ENCODE data around the gene ZMIZ2.
"Not testable (repeated sequence)": the region's sequence is repeated elsewhere in the genome, so short reads cannot be mapped to it uniquely, and the experiment has no call there.

Gene ZMIZ2

DNA sequence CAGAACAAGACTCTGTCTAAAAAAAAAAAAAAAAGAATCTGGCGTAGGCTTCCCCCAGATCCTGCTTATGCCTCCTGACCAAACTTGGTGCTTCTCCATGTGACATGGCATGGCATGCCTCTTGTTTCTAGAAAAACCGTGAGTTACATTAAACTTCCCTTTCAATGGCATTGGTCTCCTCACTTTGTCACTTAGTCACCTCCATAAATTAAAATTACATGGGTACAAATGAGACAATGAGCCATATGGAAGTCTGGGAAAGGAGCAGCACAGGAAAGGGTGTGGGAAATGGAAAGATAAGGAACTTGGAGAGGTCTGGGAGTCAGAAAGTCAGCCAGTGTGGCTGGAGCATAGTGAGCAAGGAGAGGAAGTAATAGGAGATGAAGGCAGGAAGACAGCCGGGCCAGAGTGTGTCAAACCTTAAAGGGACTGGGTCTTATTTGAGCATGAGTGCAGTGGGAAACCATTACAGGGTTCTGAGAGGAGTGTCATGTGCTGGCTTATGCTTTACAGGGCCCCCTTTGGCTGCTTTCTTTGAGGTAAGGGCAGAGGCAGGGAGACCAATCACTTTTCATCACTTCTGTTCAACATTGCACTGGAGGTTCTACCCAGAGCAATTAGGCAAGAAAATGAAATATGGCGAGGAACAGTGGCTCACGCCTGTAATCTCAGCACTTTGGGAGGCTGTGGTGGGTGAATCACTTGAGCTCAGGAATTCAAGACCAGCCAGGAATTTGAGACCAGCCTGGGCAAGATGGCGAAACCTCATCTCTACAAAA is 21.3 kb upstream of the ZMIZ2 start:
- no peak for FAIRE-seq

GRCh38 chr7:44727937-44728262 is 20.7 kb upstream of the ZMIZ2 start:
- FAIRE-seq, result no peak

- no peak for FAIRE-seq
Measured at GRCh38 chr7:44729949-44730590, 18.6 kb upstream of the ZMIZ2 start.

GRCh38 chr7:44732971-44733370 is 15.7 kb upstream of the ZMIZ2 start:
- not testable (repeated sequence) for FAIRE-seq

GRCh38 chr7:44733708-44734481 is 14.8 kb upstream of the ZMIZ2 start:
- FAIRE-seq, result no peak

GRCh38 chr7:44735403-44736165 is 13.1 kb upstream of the ZMIZ2 start:
- FAIRE-seq, result no peak

- no peak for FAIRE-seq
Measured at GRCh38 chr7:44736896-44737295, 11.8 kb upstream of the ZMIZ2 start.

GRCh38 chr7:44738051-44738723 is 10.5 kb upstream of the ZMIZ2 start:
- FAIRE-seq, result no peak

DNA sequence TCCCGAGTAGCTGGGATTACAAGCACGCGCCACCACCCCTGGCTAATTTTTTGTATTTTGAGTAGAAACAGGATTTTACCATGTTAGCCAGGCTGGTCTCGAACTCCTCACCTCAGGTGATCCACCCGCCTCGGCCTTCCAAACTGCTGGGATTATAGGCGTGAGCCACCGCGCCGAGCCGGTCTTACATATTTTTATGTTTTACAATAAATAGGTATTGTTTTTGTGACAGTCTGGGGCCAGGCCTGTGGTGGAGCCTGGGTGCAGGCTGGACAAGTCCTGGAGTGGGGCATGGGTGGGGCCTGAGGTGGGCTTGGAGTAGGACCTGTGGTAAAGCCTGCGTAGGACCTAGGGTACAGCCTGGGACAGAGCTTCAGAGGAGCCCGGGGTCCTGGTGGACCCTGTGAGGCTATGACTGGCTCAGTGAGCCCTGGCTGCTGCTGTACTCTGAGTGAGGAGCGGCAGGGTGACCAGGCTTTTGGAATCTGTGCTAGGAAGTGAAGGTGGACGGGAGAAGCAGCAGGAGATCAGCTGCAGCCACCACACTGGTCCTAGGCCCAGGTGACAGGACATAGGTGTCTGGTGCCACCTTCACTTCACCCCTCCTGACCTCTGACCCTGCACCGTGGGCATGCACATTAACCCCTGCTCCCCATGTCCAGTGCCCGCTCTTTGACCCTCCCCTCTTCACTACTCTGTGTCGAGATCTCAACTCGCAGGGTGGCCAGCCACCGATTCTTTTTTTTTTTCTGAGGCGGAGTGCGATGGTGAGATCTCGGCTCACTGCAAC is 9.6 kb upstream of the ZMIZ2 start:
- no peak for FAIRE-seq

DNA sequence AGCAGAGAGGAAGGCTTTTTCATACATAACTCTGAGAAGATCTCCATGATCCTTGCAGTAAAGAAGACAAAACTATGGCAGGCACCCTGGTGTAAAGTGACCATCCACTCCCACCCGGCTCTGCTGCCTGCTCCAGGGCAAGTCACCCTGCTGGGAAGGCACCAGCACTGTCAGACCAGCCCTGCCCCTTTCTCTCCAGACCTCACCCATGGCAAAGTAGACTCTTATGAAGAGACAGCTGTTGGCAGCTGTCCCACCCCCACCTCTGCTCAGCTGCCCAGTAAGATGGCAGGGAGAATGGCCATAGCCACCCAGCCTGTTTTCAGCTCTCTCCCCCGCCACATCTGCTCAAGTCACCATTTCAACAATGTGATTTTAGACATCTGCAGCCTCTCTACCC is 8.6 kb upstream of the ZMIZ2 start:
- FAIRE-seq, result no peak

DNA sequence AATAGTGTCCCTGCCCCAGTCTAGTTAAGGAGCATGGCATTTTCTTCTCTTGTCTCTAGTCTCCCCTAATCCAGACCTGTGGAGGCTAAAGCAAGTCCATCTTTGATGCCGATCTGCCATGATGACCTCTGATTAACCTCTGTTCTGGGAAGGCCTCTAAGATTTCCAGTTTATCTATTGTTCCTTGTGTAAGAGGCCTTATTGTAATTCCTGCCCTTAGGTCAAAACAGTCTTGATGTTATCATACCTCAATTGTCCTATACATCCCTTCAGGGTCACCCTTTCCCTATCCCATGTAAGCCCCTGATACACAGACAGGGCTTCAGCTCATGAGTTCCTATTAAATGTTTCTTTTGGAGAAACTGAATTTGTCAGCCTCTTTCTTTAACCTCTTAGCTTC is 4.9 kb upstream of the ZMIZ2 start:
- no peak for FAIRE-seq

GRCh38 chr7:44748948-44749731 is 493 bp downstream of the ZMIZ2 start:
- FAIRE-seq, result no peak

DNA sequence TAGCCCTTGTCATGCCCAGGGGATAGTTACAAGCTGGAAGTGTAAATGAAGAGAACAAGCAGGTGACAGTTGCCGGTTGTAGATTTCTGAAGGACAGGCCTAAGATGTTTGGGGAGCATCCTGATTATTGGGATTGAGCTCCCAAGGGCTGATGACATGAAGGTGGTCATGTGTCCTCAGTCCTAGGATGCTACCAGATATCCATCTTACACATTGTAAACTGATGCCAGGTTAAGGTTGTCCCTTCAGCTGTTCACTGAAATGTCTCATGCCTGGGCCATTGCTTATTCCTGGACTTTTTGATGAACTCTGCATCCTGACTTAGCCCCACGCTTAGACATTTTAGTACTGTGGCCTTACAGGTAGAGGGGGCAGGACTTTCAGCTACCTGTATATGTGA is 1.3 kb downstream of the ZMIZ2 start:
- no peak for FAIRE-seq

DNA sequence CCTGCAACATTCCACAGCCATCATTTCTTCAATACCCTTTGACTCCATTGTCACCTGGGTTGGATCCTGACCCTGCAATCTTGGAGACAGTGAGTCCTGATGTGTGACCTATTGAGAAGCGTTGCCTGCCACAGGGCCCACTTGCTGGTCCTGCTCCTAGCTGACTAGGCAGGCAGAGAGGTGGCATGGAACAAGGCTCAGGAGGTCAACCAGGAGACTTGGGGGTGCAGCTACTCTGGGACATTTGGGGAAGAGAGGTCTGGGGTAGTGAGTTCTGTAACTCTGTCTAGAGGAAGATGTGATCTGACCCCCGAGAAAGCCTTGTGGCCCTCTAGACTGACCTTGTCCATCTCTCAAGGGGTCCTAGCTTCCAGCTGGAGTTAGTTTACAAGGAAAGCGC is 1.8 kb downstream of the ZMIZ2 start:
- FAIRE-seq, result no peak

GRCh38 chr7:44750921-44751571 is 2.4 kb downstream of the ZMIZ2 start:
- FAIRE-seq, result no peak

DNA sequence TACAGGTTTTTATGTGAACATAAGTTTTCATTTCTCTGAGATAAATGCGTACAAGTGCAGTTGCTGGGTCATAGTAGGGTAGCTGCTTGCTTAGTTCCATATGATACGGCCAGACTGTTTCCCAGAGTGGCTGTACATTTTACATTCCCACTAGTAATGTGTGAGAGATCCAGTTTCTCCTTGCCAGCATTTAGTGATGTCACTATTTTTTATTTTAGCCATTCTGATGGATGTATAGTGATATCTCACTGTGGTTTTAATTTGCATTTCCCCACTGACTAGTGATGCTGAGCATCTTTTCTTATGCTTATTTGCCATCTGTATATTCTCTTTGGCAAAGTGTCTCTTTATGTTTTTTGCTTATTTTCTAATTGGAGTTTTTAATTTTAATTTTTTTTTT is 4.2 kb downstream of the ZMIZ2 start:
- no peak for FAIRE-seq

- FAIRE-seq, result no peak
Measured at GRCh38 chr7:44754802-44755697, 6.4 kb downstream of the ZMIZ2 start.

GRCh38 chr7:44755698-44756627 is 7.3 kb downstream of the ZMIZ2 start:
- no peak for FAIRE-seq

Measured in TTC549 (cell line).